K562 (cell line): ENCODE data around the gene RAP1A.

Experiments used
- CHD2 ChIP-seq: IDR thresholded peaks from 2 replicates; pipeline ENCODE4 v1.6.1; 2011; ENCODE audit warnings: low read depth, low read length
- CTCF ChIP-seq, 3 experiments: IDR thresholded peaks in 2 of 3; conservative IDR thresholded peaks in 1 of 3; 2 replicates each; pipeline ENCODE4 v1.5.1; 2011 to 2012; ENCODE audit warnings: low read length in 3 of 3, mild to moderate bottlenecking in 3 of 3, control low read depth in 2 of 3, improper control_type of control experiment in 1 of 3, inconsistent platforms in 1 of 3, low read depth in 1 of 3, mixed read lengths in 1 of 3, moderate library complexity in 1 of 3; ENCODE audit not compliant: insufficient read depth in 2 of 3
- IRF1 ChIP-seq: sonication (generic); formaldehyde crosslinking; IDR thresholded peaks from 2 replicates; pipeline ENCODE4 v1.8.0; 2022; ENCODE audit warnings: missing genetic modification reagents, mild to moderate bottlenecking, borderline replicate concordance
- JUN ChIP-seq, 2 experiments: sonication (generic) in 1 of 2; formaldehyde crosslinking in 1 of 2; IDR thresholded peaks; 2 replicates each; pipeline versions ENCODE4 v1.6.1 to v1.8.0; 2012 to 2022; ENCODE audit warnings: borderline replicate concordance in 2 of 2, mild to moderate bottlenecking in 2 of 2, improper control_type of control experiment in 1 of 2, low read depth in 1 of 2, low read length in 1 of 2, missing genetic modification reagents in 1 of 2
- PREB ChIP-seq: sonication (generic); formaldehyde crosslinking; IDR thresholded peaks from 2 replicates; pipeline ENCODE4 v1.8.1; 2023; ENCODE audit warnings: mild to moderate bottlenecking, missing genetic modification reagents
- SP1 ChIP-seq: sonication (generic); formaldehyde crosslinking; IDR thresholded peaks from 2 replicates; pipeline ENCODE4 v1.8.1; 2022; ENCODE audit warnings: mild to moderate bottlenecking, missing genetic modification reagents
- ZC3H11A ChIP-seq: IDR thresholded peaks from 2 replicates; pipeline ENCODE4 v1.6.1; 2012; ENCODE audit warnings: low read depth, low read length, improper control_type of control experiment

GRCh38 chr1:111719135-111719534, 99.5 kb downstream of the RAP1A start:
- TF ChIP-seq ZC3H11A (no peak), CTCF (IDR thresholded peaks at IDR 0.05 in 2 of 3, conservative IDR thresholded peaks at IDR 0.05 in 1 of 3; ENCODE audit: insufficient read depth in 2 of 3, low read depth in 1 of 3, low read length in 3 of 3) (no peak), PREB (no peak), CHD2 (no peak), JUN (IDR thresholded peaks at IDR 0.05; ENCODE audit: borderline replicate concordance, low read depth, low read length) (no peak), JUN (CRISPR knock-in tag; IDR thresholded peaks at IDR 0.05; ENCODE audit: borderline replicate concordance) (no peak), SP1 (CRISPR knock-in tag) (no peak), IRF1 (no peak)
